GM12878 (cell line): Measurements from ENCODE around the gene FBN2. TPM values are rescaled to one million over a fixed set of nuclear protein-coding genes. Genes with fewer than 3 reads are reported as not detected.

Experiments
- ATAC-seq: fragments of 200-7000 bp; cut with Tn5 transposase; 3 replicates; pipeline ENCODE4 v1.9.1; 2020; ENCODE audit warnings: mild to moderate bottlenecking, moderate library complexity
- BruUV-seq: library from RNA; stranded (reverse); fragments of 400-500 nt; replicated peaks from 2 replicates; lab custom pipeline; 2021; lab: Mats Ljungman, UMichigan
- CTCF ChIA-PET: fragments of 300-600 bp; sonication (Branson Sonifier 250); formaldehyde crosslinking; extraction: SDS; loops from one replicate; lab custom pipeline; 2021; ENCODE audit warnings: inconsistent platforms; lab: Yijun Ruan, JAX
- POLR2A ChIA-PET: fragments of 350-600 bp; formaldehyde crosslinking; extraction: SDS; loops from one replicate; lab custom pipeline; 2021; ENCODE audit warnings: inconsistent platforms; lab: Charles Lee
- RAD21 ChIA-PET: fragments of 300-600 bp; sonication (Branson Sonifier 250); formaldehyde crosslinking; loops from one replicate; lab custom pipeline; 2023; ENCODE audit warnings: antibody characterized with exemption; ENCODE audit not compliant: unreplicated experiment; lab: Charles Lee
- SMC1A ChIA-PET: fragments of 300-600 bp; sonication (Branson Sonifier 250); formaldehyde crosslinking; loops from one replicate; lab custom pipeline; 2023; ENCODE audit not compliant: unreplicated experiment, uncharacterized antibody; lab: Charles Lee
- DNase-seq: peaks from one replicate; pipeline ENCODE4 v3.0.0-alpha.2; 2011; ENCODE audit warnings: low read depth, low spot score
- FAIRE-seq: peaks from 3 replicates; lab custom pipeline; 2011; peaks lifted over from hg19 to GRCh38; lab: Jason Lieb, UNC
- H2AFZ ChIP-seq: 2 replicates; pipeline ENCODE4 v1.6.0; 2011; ENCODE audit warnings: low read depth, low read length, control low read depth; ENCODE audit not compliant: control insufficient read depth
- H3K27ac ChIP-seq: 2 replicates; pipeline ENCODE4 v1.5.1; 2011; ENCODE audit warnings: control low read depth; ENCODE audit not compliant: control insufficient read depth, insufficient read depth
- H3K27me3 ChIP-seq, 2 experiments: replicated peaks in 1 of 2; 2 replicates each; pipeline versions ENCODE4 v1.6.0 to v1.6.1; 2011; ENCODE audit warnings: low read length in 1 of 2; ENCODE audit not compliant: control insufficient read depth in 2 of 2, insufficient read depth in 2 of 2
- H3K36me3 ChIP-seq, 2 experiments: 2 replicates each; pipeline ENCODE4 v1.5.1; 2011; ENCODE audit warnings: low read length in 1 of 2; ENCODE audit not compliant: control insufficient read depth in 2 of 2, insufficient read depth in 2 of 2
- H3K4me1 ChIP-seq: 2 replicates; pipeline ENCODE4 v1.6.1; 2011; ENCODE audit warnings: mild to moderate bottlenecking, low read length, moderate library complexity, mixed read lengths; ENCODE audit not compliant: control insufficient read depth, insufficient read depth
- H3K4me2 ChIP-seq: 2 replicates; pipeline ENCODE4 v1.6.0; 2011; ENCODE audit warnings: control low read depth; ENCODE audit not compliant: control insufficient read depth, insufficient read depth
- H3K4me3 ChIP-seq: fragments of 200-600 bp; sonication (generic); 2 replicates; pipeline ENCODE4 v1.5.1; 2016
- H3K79me2 ChIP-seq: 2 replicates; pipeline ENCODE4 v1.6.0; 2011; ENCODE audit warnings: low read length; ENCODE audit not compliant: control insufficient read depth, insufficient read depth
- H3K9ac ChIP-seq: 2 replicates; pipeline ENCODE4 v1.8.0; 2011; ENCODE audit warnings: low read length, control low read depth, mixed read lengths; ENCODE audit not compliant: control insufficient read depth, insufficient read depth
- H3K9me3 ChIP-seq: replicated peaks from 3 replicates; pipeline ENCODE4 v1.5.1; 2011; ENCODE audit warnings: mild to moderate bottlenecking, low read length; ENCODE audit not compliant: control insufficient read depth, insufficient read depth
- H4K20me1 ChIP-seq: 2 replicates; pipeline ENCODE4 v1.6.0; 2011; ENCODE audit not compliant: control insufficient read depth, insufficient read depth
- ASH2L ChIP-seq: fragments of 300-600, 200-600 bp; sonication (generic); IDR thresholded peaks from 2 replicates; pipeline ENCODE4 v1.6.1; 2017; ENCODE audit warnings: low read depth, mild to moderate bottlenecking, borderline replicate concordance
- EP300 ChIP-seq, 2 experiments: fragments of 150-350 bp in 1 of 2; IDR thresholded peaks; 2 replicates each; pipeline ENCODE4 v1.6.1; 2011 to 2012; ENCODE audit warnings: low read depth in 2 of 2, low read length in 2 of 2, borderline replicate concordance in 1 of 2, improper control_type of control experiment in 1 of 2, inconsistent platforms in 1 of 2; ENCODE audit not compliant: control insufficient read depth in 1 of 2
- HCFC1 ChIP-seq: fragments of 150-350 bp; IDR thresholded peaks from 2 replicates; pipeline ENCODE4 v1.6.1; 2014; ENCODE audit warnings: low read length
- HDAC2 ChIP-seq: fragments of 200-600 bp; sonication (generic); IDR thresholded peaks from 2 replicates; pipeline ENCODE4 v1.6.1; 2017
- HDAC6 ChIP-seq: fragments of 200-600 bp; sonication (generic); IDR thresholded peaks from one replicate; pipeline ENCODE4 v1.8.0; 2017; ENCODE audit warnings: antibody characterized with exemption; ENCODE audit not compliant: unreplicated experiment
- NBN ChIP-seq: fragments of 450-650 bp; IDR thresholded peaks from 2 replicates; pipeline ENCODE4 v1.6.1; 2016
- NKRF ChIP-seq: fragments of 450-650 bp; conservative IDR thresholded peaks from 2 replicates; pipeline ENCODE4 v1.6.1; 2017; ENCODE audit warnings: mild to moderate bottlenecking, moderate library complexity
- PAX8 ChIP-seq: fragments of 450-650 bp; IDR thresholded peaks from 2 replicates; pipeline ENCODE4 v1.6.1; 2017; ENCODE audit warnings: mild to moderate bottlenecking, moderate library complexity
- RBBP5 ChIP-seq: fragments of 200-600 bp; sonication (generic); conservative IDR thresholded peaks from 2 replicates; pipeline ENCODE4 v1.6.1; 2016
- SMAD1 ChIP-seq: fragments of 450-650 bp; IDR thresholded peaks from 2 replicates; pipeline ENCODE4 v1.6.1; 2018; ENCODE audit warnings: mild to moderate bottlenecking, low read depth; ENCODE audit not compliant: partially characterized antibody
- SMC3 ChIP-seq: IDR thresholded peaks from 2 replicates; pipeline ENCODE4 v1.6.1; 2011; ENCODE audit warnings: low read length, improper control_type of control experiment, borderline replicate concordance
- SPI1 ChIP-seq: IDR thresholded peaks from 2 replicates; pipeline ENCODE4 v1.6.1; 2011; ENCODE audit warnings: low read depth, mild to moderate bottlenecking, low read length, moderate library complexity, borderline replicate concordance; ENCODE audit not compliant: insufficient read depth
- TCF7 ChIP-seq: IDR thresholded peaks from 2 replicates; pipeline ENCODE4 v1.6.1; 2014; ENCODE audit warnings: antibody characterized with exemption, borderline replicate concordance
- ZBTB11 ChIP-seq: fragments of 450-650 bp; formaldehyde crosslinking; IDR thresholded peaks from 2 replicates; pipeline ENCODE4 v1.5.0; 2022; ENCODE audit warnings: mild to moderate bottlenecking, missing genetic modification characterization
- ZZZ3 ChIP-seq: IDR thresholded peaks from 2 replicates; pipeline ENCODE4 v1.6.1; 2011; ENCODE audit warnings: low read depth; ENCODE audit not compliant: control insufficient read depth, insufficient read length
- WGBS: methylation state at CpG from one replicate; pipeline ENCODE4 v1.1.6; 2016; ENCODE audit warnings: low lambda C conversion rate; ENCODE audit not compliant: insufficient replicate concordance, insufficient coverage; ENCODE audit errors: missing lambda C conversion rate; 5-methylcytosine and 5-hydroxymethylcytosine counted together
- in situ Hi-C: fragments of 300-500 bp; cut with MboI; formaldehyde crosslinking; loops from 9 replicates; pipeline ENCODE4 v1.14.3; 2018; ENCODE audit warnings: mixed read lengths
- intact Hi-C: fragments of 100-400 bp; cut with micrococcal nuclease; formaldehyde crosslinking; loops from one replicate; pipeline ENCODE4 v1.14.2; 2022; ENCODE audit not compliant: unreplicated experiment
- polyA plus RNA-seq, 11 experiments: library from polyadenylated mRNA; depleted of rRNA in 4 of 11; unstranded in 6 of 11; stranded (reverse) in 5 of 11; fragments of >200 nt; fragmentation: Nextera tagmentation in 4 of 11; fragmentation: Illumina TruSeq in 1 of 11; extraction: Ambion mirVana in 4 of 11; extraction: Trizol in 1 of 11; gene quantifications; 1 replicate in 1 of 11; 2 replicates in 10 of 11; pipeline versions ENCODE4 v1.2.1 to v1.2.3, GENCODE V29; 2011 to 2016; ENCODE audit warnings: inconsistent platforms in 2 of 11, missing spikeins in 2 of 11, low read depth in 1 of 11
- total RNA-seq, 4 experiments: library from RNA; depleted of rRNA in 3 of 4; stranded (reverse); fragments of >200 nt in 3 of 4; fragmentation: Illumina TruSeq in 1 of 4; extraction: Trizol in 1 of 4; gene quantifications; 2 replicates each; pipeline versions ENCODE4 v1.2.1 to v1.2.3, GENCODE V29; 2013 to 2021
- TF ChIP-seq, protein P1 (sequence below): fragments of 450-650 bp; IDR thresholded peaks from 2 replicates; pipeline ENCODE4 v1.6.1; 2017; ENCODE audit warnings: mild to moderate bottlenecking

The FBN2 gene
- total and polyA plus RNA-seq, 10 of the 15 experiments (the other 5 are each of a cell fraction or from before 2014, with no cell fraction given): 0.01 to 0.98 (median 0.10) TPM; not detected in 3

GRCh38 chr5:128493657-128494329 lies 44.3 kb downstream of the FBN2 start:
- BruUV-seq: no TSS peak
- H3K36me3 ChIP-seq: no peaks in the 10 kb centered on the region
- ChIA-PET SMC1A (interaction anchor here (0.9 to 1.3 kb wide), 4 partner anchors 13 to 281 kb away, joined by 3 read pairs; no protein-coding TSS in a partner anchor), CTCF (interaction anchor here (0.6 to 1.0 kb wide), 2 partner anchors 280 to 304 kb away, joined by 3 read pairs; no protein-coding TSS in a partner anchor), RAD21 (interaction anchor here (1.4 kb wide), 1 partner anchor 67 kb away, joined by 6 read pairs; no protein-coding TSS in a partner anchor), POLR2A (no interaction called here)
- H3K27ac ChIP-seq: no peak overlapping the region
- no peaks in the 10 kb centered on the region for H3K4me1 ChIP-seq
- no peaks in the 10 kb centered on the region for H3K79me2 ChIP-seq
- no peak overlapping the region for H3K4me2 ChIP-seq
- in situ Hi-C loops (loop anchor here (5.0 kb wide), 1 partner anchor 281 kb away; no protein-coding TSS in a partner anchor), intact Hi-C loops (loop anchor here (10.0 kb wide), 1 partner anchor 619 kb away; no protein-coding TSS in a partner anchor)
- H4K20me1 ChIP-seq: no peaks in the 10 kb centered on the region
- whole genome bisulfite sequencing: 59% methylated on average over 4 of the region's 4 CpGs
- H2AFZ ChIP-seq: no peak overlapping the region
- H3K4me3 ChIP-seq: no peak overlapping the region
- DNase-seq (no peak), FAIRE-seq (no peak), ATAC-seq (no peak)
- no peaks in the 10 kb centered on the region for H3K27me3 ChIP-seq
- H3K9ac ChIP-seq: no peak overlapping the region
- TF ChIP-seq SMC3 (no peak), HDAC2 (no peak), HDAC6 (no peak), HCFC1 (no peak), ASH2L (no peak), SPI1 (no peak), TCF7 (no peak), ZBTB11 (no peak), SMAD1 (no peak), EP300 (IDR thresholded peaks at IDR 0.05; ENCODE audit: borderline replicate concordance in 1 of 2, control insufficient read depth in 1 of 2, low read depth in 2 of 2, low read length in 2 of 2) (no peak), ZZZ3 (no peak), NBN (no peak), RBBP5 (no peak), NKRF (no peak), PAX8 (no peak)
- TF ChIP-seq, protein P1, sequence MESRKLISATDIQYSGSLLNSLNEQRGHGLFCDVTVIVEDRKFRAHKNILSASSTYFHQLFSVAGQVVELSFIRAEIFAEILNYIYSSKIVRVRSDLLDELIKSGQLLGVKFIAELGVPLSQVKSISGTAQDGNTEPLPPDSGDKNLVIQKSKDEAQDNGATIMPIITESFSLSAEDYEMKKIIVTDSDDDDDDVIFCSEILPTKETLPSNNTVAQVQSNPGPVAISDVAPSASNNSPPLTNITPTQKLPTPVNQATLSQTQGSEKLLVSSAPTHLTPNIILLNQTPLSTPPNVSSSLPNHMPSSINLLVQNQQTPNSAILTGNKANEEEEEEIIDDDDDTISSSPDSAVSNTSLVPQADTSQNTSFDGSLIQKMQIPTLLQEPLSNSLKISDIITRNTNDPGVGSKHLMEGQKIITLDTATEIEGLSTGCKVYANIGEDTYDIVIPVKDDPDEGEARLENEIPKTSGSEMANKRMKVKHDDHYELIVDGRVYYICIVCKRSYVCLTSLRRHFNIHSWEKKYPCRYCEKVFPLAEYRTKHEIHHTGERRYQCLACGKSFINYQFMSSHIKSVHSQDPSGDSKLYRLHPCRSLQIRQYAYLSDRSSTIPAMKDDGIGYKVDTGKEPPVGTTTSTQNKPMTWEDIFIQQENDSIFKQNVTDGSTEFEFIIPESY: no peak
- no peaks in the 10 kb centered on the region for H3K9me3 ChIP-seq
